Stimulated activated CD4-positive, alpha-beta T cell treated with anti-CD3 and anti-CD28 coated beads, TNF-alpha, amount 100 ng/mL, for 4 hours (primary cell): Measurements from ENCODE around the gene ATP1A4.

Source experiments
- DNase-seq, 3 experiments: peaks; one replicate each; pipeline ENCODE4 v3.0.0-alpha.2; 2020; ENCODE audit warnings: low read depth in 3 of 3

The ATP1A4 gene

GRCh38 chr1:160206036-160206389 lies 54.6 kb downstream of the ATP1A4 start:
- DNase-seq = peak; percentile 12 to 54 (median 46)

GRCh38 chr1:160206421-160207117 lies 55.2 kb downstream of the ATP1A4 start:
- DNase-seq = no peak

- no peak for DNase-seq
Measured at GRCh38 chr1:160207118-160207650, 55.8 kb downstream of the ATP1A4 start.

GRCh38 chr1:160207771-160208556 lies 56.6 kb downstream of the ATP1A4 start:
- no peak for DNase-seq

GRCh38 chr1:160208557-160209320 lies 57.3 kb downstream of the ATP1A4 start:
- DNase-seq = no peak

- DNase-seq = no peak
Measured at GRCh38 chr1:160209321-160210046, 58.1 kb downstream of the ATP1A4 start.

GRCh38 chr1:160210561-160210960 lies 59.2 kb downstream of the ATP1A4 start:
- DNase-seq = no peak

- DNase-seq = no peak
Measured at GRCh38 chr1:160211046-160211790, 59.8 kb downstream of the ATP1A4 start.

- DNase-seq = no peak
Measured at GRCh38 chr1:160214481-160215140, 63.2 kb downstream of the ATP1A4 start.

- no peak for DNase-seq
Measured at GRCh38 chr1:160216301-160216700, 64.9 kb downstream of the ATP1A4 start.

GRCh38 chr1:160217481-160218051 lies 66.2 kb downstream of the ATP1A4 start:
- no peak for DNase-seq

GRCh38 chr1:160219062-160219929 lies 67.9 kb downstream of the ATP1A4 start:
- no peak for DNase-seq

- DNase-seq = no peak
Measured at GRCh38 chr1:160220301-160220700, 68.9 kb downstream of the ATP1A4 start.

- DNase-seq = no peak
Measured at GRCh38 chr1:160221089-160221488, 69.7 kb downstream of the ATP1A4 start.

- DNase-seq = no peak
Measured at GRCh38 chr1:160222546-160222945, 71.1 kb downstream of the ATP1A4 start.

GRCh38 chr1:160224606-160225005 lies 73.2 kb downstream of the ATP1A4 start:
- DNase-seq = no peak

- DNase-seq = no peak
Measured at GRCh38 chr1:160225345-160225744, 73.9 kb downstream of the ATP1A4 start.

GRCh38 chr1:160226623-160227022 lies 75.2 kb downstream of the ATP1A4 start:
- no peak for DNase-seq

GRCh38 chr1:160227034-160227433 lies 75.6 kb downstream of the ATP1A4 start:
- DNase-seq = no peak
